Astrocyte of the spinal cord (primary cell): ENCODE measurements around the gene KLHL42.

ENCODE experiments used
- DNase-seq: peaks from one replicate; pipeline ENCODE4 v3.0.0; 2011; ENCODE audit warnings: low read depth, low spot score
- H3K4me3 ChIP-seq: 2 replicates; pipeline ENCODE4 v1.5.1; 2011; ENCODE audit warnings: low read depth, mild to moderate bottlenecking, low read length, moderate library complexity
- in situ Hi-C: cut with HindIII; loops from 2 replicates; pipeline ENCODE4 v1.10.0; 2017; ENCODE audit warnings: low sequenced_read_pairs
- TF ChIP-seq, protein P1 (sequence below): IDR thresholded peaks from 2 replicates; pipeline ENCODE4 v1.5.1; 2012; ENCODE audit warnings: low read depth, mild to moderate bottlenecking, low read length, inconsistent platforms

The KLHL42 gene

DNA sequence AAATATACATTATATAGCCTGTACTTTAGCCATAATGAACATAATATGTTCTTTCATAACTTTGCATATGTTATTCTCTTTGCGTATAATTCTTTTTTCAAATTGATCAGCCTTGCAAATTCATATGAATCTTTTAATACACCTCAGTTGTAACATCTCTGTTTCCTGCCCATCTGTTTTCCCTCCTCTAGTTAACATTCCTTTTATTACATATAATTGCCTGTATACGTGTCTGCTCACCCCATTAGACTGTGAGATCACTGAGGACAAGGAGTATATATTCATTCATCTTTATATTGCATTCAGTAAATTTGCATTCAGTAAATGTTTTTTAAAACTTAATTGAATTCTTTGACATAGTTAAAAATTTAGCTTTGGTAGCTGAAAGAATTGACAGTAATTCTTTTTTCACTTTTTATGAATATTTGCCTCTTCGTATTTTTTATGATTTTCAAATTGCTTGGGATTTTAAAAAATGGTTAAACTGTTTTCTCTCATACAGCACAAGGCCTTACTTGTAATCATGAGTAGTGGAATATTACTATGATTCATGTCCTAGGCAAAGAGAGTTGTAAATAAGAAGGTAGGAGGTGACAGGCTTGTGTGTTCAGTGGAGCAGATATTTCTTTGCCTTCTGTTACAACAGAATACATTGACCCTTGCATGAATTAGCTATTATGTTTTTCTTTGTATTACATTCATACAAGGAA, 32.8 kb upstream of the KLHL42 start:
- in situ Hi-C loops: no loop called here
- no peak overlapping the region for H3K4me3 ChIP-seq
- TF ChIP-seq, protein P1, sequence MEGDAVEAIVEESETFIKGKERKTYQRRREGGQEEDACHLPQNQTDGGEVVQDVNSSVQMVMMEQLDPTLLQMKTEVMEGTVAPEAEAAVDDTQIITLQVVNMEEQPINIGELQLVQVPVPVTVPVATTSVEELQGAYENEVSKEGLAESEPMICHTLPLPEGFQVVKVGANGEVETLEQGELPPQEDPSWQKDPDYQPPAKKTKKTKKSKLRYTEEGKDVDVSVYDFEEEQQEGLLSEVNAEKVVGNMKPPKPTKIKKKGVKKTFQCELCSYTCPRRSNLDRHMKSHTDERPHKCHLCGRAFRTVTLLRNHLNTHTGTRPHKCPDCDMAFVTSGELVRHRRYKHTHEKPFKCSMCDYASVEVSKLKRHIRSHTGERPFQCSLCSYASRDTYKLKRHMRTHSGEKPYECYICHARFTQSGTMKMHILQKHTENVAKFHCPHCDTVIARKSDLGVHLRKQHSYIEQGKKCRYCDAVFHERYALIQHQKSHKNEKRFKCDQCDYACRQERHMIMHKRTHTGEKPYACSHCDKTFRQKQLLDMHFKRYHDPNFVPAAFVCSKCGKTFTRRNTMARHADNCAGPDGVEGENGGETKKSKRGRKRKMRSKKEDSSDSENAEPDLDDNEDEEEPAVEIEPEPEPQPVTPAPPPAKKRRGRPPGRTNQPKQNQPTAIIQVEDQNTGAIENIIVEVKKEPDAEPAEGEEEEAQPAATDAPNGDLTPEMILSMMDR: no peak
- DNase-seq: no peak

DNA sequence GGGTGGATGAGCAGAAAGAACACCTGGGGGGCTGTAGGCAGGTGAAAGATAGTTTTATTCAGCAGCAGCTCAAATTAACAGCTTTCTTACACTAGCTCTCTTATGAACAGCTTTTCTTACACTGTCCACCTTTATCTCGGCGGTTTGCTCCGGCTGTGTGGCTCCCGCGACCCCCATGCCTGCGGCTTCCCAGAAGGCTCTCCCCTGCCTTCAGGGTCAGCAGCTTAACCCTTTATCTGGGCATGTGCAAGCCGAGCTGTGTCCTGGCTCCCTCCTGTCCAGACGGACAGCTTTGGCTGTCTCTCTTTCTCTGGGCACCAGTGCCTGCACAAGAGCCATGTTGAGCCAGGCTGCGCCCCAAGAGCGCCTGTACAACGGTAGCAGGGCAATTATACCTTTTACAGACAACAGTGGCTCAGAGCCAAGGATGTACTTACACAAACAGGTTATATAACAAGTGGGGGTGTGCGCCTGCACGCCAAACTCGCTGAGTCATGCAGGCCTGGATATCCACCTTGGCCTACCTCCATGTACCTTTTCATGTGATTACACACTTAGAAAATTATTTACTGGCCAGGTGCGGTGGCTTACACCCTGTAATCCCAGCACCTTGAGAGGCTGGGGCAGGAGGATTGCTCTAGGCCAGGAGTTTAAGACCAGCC, 28.5 kb upstream of the KLHL42 start:
- TF ChIP-seq, protein P1: no peak
- in situ Hi-C loops: no loop called here
- no peak overlapping the region for H3K4me3 ChIP-seq
- no peak for DNase-seq

DNA sequence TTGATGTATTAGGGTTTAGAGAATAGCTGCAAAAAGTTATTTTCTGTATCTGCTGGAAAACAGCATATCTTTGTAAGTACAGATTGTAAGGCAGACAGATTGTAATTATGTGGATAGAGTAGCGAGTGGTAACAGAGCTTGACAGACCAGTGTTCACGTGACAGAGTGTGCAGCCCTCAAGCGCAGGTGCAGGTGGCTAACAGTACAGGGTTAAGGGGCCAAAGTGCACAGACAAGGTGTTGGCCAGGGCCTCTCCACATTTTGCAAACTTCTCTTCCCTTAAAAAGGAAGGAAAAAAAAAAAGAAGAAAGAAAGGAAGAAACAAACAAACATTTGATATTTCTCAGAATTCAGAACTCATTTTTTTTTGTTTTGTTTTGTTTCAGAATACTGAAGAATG, 25.2 kb upstream of the KLHL42 start:
- H3K4me3 ChIP-seq: no peak overlapping the region
- TF ChIP-seq, protein P1: no peak
- DNase-seq: no peak
- in situ Hi-C loops: no loop called here

DNA sequence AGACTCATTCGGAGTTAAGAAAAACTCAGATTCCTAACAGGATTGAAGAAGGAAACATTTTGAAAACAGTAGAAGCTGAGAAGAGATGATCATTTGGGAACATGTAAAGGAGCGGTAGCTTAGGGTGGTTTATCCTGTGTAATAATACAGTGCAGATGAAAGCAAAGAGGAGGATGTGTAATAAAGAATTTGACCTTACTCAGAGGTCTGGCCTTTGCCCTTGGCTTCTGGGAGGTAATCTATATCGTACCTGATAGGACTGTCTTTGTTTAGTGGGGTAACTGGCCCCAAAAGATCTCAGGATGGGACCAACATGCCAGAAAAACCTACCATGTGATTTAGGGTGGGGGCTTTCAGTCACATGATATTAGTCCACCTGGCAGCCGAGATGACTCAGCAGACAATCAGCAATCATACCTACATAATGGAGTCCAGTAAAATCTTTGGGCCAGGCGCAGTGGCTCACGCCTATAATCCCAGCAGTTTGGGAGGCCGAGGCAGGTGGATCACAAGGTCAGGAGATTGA, 23.3 kb upstream of the KLHL42 start:
- no peak overlapping the region for H3K4me3 ChIP-seq
- TF ChIP-seq, protein P1: no peak
- in situ Hi-C loops: no loop called here
- DNase-seq: no peak

DNA sequence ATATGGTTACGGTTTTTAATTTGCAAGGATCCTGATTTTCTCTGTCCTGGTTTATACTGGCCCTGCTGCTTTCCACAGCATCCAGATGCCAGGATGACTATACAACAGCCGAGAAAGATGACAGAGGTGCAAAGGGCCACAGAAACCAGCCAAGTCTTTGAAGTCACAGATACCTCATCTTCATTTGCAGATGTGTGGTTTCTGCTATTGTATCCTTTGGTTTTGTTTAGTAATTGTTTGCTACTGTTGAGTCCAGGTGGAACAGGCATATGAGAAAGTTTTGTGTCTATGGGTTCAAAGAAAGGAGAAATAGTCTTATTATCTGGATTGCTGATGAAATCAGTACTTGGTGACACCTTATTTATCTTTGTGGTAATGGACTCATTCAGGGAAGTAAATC, 17.3 kb upstream of the KLHL42 start:
- TF ChIP-seq, protein P1: no peak
- in situ Hi-C loops: no loop called here
- no peak for DNase-seq
- no peak overlapping the region for H3K4me3 ChIP-seq

DNA sequence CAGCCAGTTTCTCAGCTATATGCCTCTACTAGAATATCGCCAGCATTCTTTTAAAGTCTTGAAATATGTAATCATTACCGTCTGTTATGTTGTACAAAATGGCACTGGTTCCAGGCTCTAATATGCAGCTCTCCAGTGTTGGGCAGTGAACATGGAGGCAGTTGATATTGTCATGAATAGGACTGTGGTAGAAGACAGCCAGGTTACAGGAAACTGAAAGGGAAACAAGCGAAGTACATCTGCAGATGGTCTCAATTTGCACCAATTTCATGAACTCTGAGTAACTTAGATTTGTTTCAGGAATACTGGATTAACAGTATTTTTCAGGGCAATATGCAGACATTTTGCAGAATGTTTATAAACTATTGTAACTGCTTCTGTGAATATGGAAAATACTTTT, 13.4 kb upstream of the KLHL42 start:
- in situ Hi-C loops: no loop called here
- TF ChIP-seq, protein P1: no peak
- H3K4me3 ChIP-seq: no peak overlapping the region
- no peak for DNase-seq
